Measurements from ENCODE around the gene CCN6.
A peak's percentile ranks its signal among the peaks of the same experiment; 100 is the strongest.

Gene CCN6

DNA sequence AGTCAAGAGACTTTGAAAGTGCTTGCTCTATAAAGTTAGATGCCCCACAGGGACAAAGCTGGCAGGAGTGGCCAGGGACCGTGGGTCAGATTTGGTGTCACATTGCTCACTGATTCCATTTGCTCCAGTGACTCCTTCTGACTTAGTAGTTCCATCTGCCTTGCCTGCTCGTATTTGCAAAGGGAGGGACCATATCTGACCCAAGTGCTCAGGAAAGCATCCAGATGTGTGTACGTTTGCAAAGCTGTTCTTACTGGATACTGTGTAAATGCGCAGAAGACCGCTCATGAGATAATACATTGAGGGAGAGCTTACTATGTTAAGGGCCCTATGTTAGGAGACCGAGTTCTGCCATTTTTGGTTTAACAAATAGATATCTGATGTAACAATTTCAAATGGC is 21.2 kb upstream of the CCN6 start:
- TF ChIP-seq, protein P1, sequence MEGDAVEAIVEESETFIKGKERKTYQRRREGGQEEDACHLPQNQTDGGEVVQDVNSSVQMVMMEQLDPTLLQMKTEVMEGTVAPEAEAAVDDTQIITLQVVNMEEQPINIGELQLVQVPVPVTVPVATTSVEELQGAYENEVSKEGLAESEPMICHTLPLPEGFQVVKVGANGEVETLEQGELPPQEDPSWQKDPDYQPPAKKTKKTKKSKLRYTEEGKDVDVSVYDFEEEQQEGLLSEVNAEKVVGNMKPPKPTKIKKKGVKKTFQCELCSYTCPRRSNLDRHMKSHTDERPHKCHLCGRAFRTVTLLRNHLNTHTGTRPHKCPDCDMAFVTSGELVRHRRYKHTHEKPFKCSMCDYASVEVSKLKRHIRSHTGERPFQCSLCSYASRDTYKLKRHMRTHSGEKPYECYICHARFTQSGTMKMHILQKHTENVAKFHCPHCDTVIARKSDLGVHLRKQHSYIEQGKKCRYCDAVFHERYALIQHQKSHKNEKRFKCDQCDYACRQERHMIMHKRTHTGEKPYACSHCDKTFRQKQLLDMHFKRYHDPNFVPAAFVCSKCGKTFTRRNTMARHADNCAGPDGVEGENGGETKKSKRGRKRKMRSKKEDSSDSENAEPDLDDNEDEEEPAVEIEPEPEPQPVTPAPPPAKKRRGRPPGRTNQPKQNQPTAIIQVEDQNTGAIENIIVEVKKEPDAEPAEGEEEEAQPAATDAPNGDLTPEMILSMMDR (IDR thresholded peaks at IDR 0.05; ENCODE audit: low read depth, low read length, missing control alignments): no peak
- DNase-seq (ENCODE audit: low read depth): no peak
- in situ Hi-C loops (cut with HindIII; ENCODE audit: low sequenced_read_pairs): no loop called here

DNA sequence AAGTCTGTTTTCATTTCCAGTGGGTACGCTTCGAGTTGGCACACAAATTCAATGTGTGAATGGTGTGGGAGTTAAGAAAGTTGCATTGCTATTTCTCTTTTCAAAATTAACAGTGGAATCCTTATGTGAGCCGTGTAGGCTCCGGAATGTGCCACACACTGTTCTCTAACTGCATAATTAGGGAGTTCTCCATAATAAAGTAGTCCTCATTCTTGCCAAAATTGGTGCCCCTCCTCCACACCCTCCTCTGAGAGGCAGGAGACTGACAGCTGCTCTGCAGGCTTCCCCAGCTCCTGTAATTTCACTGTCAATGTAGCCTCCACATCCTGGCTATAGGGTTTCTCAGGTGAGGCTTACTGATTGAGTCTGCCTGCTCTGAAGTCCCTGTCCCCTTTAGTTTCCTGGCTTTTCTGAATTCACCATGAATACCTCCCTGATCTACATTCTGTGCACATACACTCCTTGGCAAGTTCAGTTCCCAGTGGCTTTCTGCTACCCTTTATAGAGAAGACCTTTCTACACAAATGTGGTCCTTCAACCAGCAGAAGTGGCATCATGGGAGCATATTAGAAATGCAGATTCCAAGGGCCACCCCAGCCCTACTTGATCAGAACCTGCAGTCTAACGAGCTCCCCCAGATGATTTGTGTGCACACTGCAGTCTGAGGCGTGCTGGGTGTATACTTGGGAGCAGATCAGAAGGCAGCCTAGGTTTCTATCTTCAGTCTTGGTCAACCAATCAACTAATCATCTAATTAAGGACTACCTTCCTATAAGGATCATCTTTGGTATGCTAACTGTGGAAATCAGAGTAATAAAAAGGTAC is 19.9 kb upstream of the CCN6 start:
- TF ChIP-seq, protein P1 (IDR thresholded peaks at IDR 0.05; ENCODE audit: low read depth, low read length, missing control alignments): no peak
- H3K4me3 ChIP-seq (ENCODE audit: low read depth, low read length): no peak overlapping the region
- no peak for DNase-seq (ENCODE audit: low read depth)
- in situ Hi-C loops (cut with HindIII; ENCODE audit: low sequenced_read_pairs): no loop called here

More for the DNA sequence above, 21.2 kb upstream of the CCN6 start:
- no peak overlapping the region for H3K4me3 ChIP-seq (ENCODE audit: low read depth, low read length)

DNA sequence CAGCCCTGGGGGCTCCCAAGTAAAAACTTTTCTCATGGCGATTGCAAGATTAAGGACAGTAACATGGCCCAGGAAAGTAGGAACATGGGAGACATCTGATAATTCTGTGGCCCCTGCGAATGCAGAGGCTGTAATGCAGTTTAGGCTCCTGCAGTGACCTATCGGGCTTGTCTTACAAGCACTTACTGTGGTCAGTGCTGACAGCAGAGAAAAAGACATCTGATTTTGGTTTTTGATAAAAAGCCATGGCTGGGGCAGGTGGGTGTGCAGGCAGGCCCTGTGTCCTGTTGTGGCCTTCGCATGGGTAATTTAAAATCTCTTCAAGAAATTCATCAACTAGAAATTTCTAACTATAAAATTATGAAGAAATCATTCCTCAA is 19.3 kb upstream of the CCN6 start:
- TF ChIP-seq, protein P1 (IDR thresholded peaks at IDR 0.05; ENCODE audit: low read depth, low read length, missing control alignments): no peak
- no peak for DNase-seq (ENCODE audit: low read depth)
- no peak overlapping the region for H3K4me3 ChIP-seq (ENCODE audit: low read depth, low read length)
- in situ Hi-C loops (cut with HindIII; ENCODE audit: low sequenced_read_pairs): no loop called here

DNA sequence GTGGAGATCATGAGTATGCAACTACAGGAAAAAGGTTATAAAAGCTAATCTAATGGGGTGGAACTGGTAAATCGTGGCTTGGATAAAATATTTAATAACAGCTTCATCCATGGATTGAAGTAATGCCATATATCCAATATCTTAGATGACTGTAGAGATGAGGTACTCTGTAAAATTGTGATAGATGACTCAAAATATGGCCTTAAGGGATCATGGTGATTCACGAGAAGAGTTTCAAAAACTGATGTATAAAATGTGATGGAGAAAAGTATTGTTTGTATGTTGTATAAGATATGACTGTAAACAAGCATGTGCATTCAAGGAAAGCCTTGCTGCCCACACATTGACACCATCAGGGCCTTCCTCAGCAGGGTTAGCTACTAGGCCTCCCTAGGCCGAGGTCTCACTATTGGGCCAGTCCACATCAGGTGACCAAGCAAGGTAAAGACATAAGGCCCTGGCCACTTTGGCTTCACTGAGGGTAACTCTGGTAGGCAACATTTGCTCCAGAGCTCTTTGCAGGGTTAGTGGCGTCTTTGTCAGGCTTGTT is 17.7 kb upstream of the CCN6 start:
- no peak for DNase-seq (ENCODE audit: low read depth)
- TF ChIP-seq, protein P1 (IDR thresholded peaks at IDR 0.05; ENCODE audit: low read depth, low read length, missing control alignments): no peak
- no peak overlapping the region for H3K4me3 ChIP-seq (ENCODE audit: low read depth, low read length)
- in situ Hi-C loops (cut with HindIII; ENCODE audit: low sequenced_read_pairs): loop anchor here (5.0 kb wide), 1 partner anchor 44 kb away; no protein-coding TSS in a partner anchor

DNA sequence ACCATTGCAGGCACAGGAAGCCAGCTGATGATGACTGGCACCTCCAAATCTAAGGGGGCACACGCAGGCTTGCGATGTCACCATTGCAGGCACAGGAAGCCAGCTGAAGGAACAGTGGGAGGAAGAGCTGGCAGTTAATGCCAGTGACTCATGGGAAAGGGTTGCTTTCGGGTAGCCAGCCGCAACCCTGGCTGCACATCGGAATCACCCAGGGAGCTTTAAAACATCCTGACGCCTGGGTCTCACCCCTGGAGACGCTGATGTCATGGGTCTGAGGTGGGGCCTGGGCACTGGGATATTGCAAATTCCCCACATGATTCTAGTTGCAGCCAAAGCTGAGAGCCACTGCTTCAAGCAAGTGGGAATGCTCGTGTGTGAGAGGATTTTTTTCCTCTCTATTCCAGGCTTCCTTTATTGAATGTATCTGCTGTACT is 16.1 kb upstream of the CCN6 start:
- TF ChIP-seq, protein P1 (IDR thresholded peaks at IDR 0.05; ENCODE audit: low read depth, low read length, missing control alignments): no peak
- in situ Hi-C loops (cut with HindIII; ENCODE audit: low sequenced_read_pairs): loop anchor here (5.0 kb wide), 1 partner anchor 45 kb away; no protein-coding TSS in a partner anchor
- peak; percentile 88 for DNase-seq (ENCODE audit: low read depth)
- no peak overlapping the region for H3K4me3 ChIP-seq (ENCODE audit: low read depth, low read length)

DNA sequence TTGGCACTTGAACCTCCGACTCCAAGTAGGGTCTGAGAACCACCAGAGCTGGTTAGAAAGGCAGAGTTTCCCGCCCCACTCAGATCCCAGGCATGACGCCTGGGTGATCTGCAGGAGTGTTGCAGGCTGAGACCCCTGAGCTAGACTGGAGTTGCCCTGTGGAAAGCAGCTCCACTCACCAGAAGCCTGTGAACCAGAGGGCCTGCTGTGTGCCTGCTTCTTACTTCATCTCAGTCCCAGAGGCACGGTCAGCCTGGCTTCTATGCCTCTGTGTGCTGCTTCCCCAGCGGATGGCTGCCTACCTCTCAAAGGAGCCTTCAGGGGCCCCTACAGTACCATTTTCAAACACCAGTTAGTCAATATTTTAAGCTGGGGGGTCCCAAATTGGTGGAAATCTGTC is 15.6 kb upstream of the CCN6 start:
- no peak overlapping the region for H3K4me3 ChIP-seq (ENCODE audit: low read depth, low read length)
- in situ Hi-C loops (cut with HindIII; ENCODE audit: low sequenced_read_pairs): loop anchor here (5.0 kb wide), 1 partner anchor 46 kb away; no protein-coding TSS in a partner anchor
- no peak for DNase-seq (ENCODE audit: low read depth)
- TF ChIP-seq, protein P1 (IDR thresholded peaks at IDR 0.05; ENCODE audit: low read depth, low read length, missing control alignments): no peak

Data from astrocyte of the cerebellum (primary cell).